PC-9 (cell line): ENCODE results near the gene CFAP92. TPM values are rescaled to one million over a fixed set of nuclear protein-coding genes. Genes with fewer than 3 reads are reported as not detected.

Experiments
- BruUV-seq: library from RNA; stranded (reverse); fragments of 400-500 nt; replicated peaks from 2 replicates; lab custom pipeline; 2021; lab: Mats Ljungman, UMichigan
- CTCF ChIA-PET: fragments of 300-600 bp; sonication (Branson Sonifier 250); formaldehyde crosslinking; loops from one replicate; lab custom pipeline; 2022; ENCODE audit warnings: antibody characterized with exemption; lab: Charles Lee
- POLR2A ChIA-PET: fragments of 300-600 bp; sonication (Branson Sonifier 250); formaldehyde crosslinking; loops from one replicate; lab custom pipeline; 2022; ENCODE audit warnings: antibody characterized with exemption; ENCODE audit not compliant: unreplicated experiment; lab: Charles Lee
- DNase-seq, 2 experiments: peaks; one replicate each; pipeline versions ENCODE4 v3.0.0 to v3.0.0-alpha.2; 2015 to 2022; ENCODE audit warnings: mixed read lengths in 1 of 2
- H2AFZ ChIP-seq: fragments of 200-600 bp; sonication (generic); 2 replicates; pipeline ENCODE4 v1.8.1; 2017; ENCODE audit warnings: antibody characterized with exemption
- H3F3A ChIP-seq: fragments of 200-600 bp; sonication (generic); 2 replicates; pipeline ENCODE4 v1.8.1; 2017; ENCODE audit warnings: antibody characterized with exemption, mild to moderate bottlenecking, low read depth; ENCODE audit not compliant: insufficient read depth
- H3K27ac ChIP-seq: fragments of 200-600 bp; sonication (generic); 2 replicates; pipeline ENCODE4 v1.6.1; 2016; ENCODE audit warnings: mixed run types
- H3K27me3 ChIP-seq: fragments of 200-600 bp; sonication (generic); 2 replicates; pipeline ENCODE4 v1.6.1; 2016; ENCODE audit warnings: low read depth, mixed run types; ENCODE audit not compliant: insufficient read depth
- H3K36me3 ChIP-seq: fragments of 200-600 bp; sonication (generic); 2 replicates; pipeline ENCODE4 v1.6.1; 2016; ENCODE audit warnings: low read depth, mixed run types
- H3K4me1 ChIP-seq: fragments of 200-600 bp; sonication (generic); replicated peaks from 2 replicates; pipeline ENCODE4 v1.6.1; 2016; ENCODE audit warnings: mixed run types; ENCODE audit not compliant: insufficient read depth
- H3K4me2 ChIP-seq: fragments of 200-600 bp; sonication (generic); 2 replicates; pipeline ENCODE4 v1.6.1; 2017; ENCODE audit warnings: mixed run types
- H3K4me3 ChIP-seq: fragments of 200-600 bp; sonication (generic); 2 replicates; pipeline ENCODE4 v1.6.1; 2016; ENCODE audit warnings: mixed run types
- H3K79me2 ChIP-seq: fragments of 200-600 bp; sonication (generic); 2 replicates; pipeline ENCODE4 v1.6.1; 2017; ENCODE audit warnings: low read depth, mixed run types
- H3K9me2 ChIP-seq: fragments of 200-600 bp; sonication (generic); 2 replicates; pipeline ENCODE4 v1.8.1; 2017; ENCODE audit warnings: mild to moderate bottlenecking; ENCODE audit not compliant: insufficient read depth
- H3K9me3 ChIP-seq: fragments of 200-600 bp; sonication (generic); 2 replicates; pipeline ENCODE4 v1.8.1; 2016; ENCODE audit warnings: low read depth; ENCODE audit not compliant: insufficient read depth
- H4K20me1 ChIP-seq: fragments of 200-600 bp; sonication (generic); 2 replicates; pipeline ENCODE4 v1.8.1; 2017; ENCODE audit not compliant: insufficient read depth
- EZH2 ChIP-seq: fragments of 200-600 bp; sonication (generic); IDR thresholded peaks from 2 replicates; pipeline ENCODE4 v1.8.0; 2017; ENCODE audit warnings: antibody characterized with exemption, low read depth
- intact Hi-C: fragments of 100-400 bp; cut with micrococcal nuclease; formaldehyde crosslinking; loops from one replicate; pipeline ENCODE4 v1.10.0; 2022; ENCODE audit not compliant: unreplicated experiment
- total RNA-seq: library from RNA; stranded (reverse); gene quantifications from 2 replicates; pipeline ENCODE4 v1.2.3, GENCODE V29; 2021
- TF ChIP-seq, protein P1 (sequence below): fragments of 200-600 bp; sonication (generic); conservative IDR thresholded peaks from 2 replicates; pipeline ENCODE4 v1.6.1; 2017; ENCODE audit warnings: mixed run types, antibody characterized with exemption, mild to moderate bottlenecking, moderate library complexity

The CFAP92 gene
- total RNA-seq, 1 experiment from 2014 or later, result 4.3 TPM

DNA sequence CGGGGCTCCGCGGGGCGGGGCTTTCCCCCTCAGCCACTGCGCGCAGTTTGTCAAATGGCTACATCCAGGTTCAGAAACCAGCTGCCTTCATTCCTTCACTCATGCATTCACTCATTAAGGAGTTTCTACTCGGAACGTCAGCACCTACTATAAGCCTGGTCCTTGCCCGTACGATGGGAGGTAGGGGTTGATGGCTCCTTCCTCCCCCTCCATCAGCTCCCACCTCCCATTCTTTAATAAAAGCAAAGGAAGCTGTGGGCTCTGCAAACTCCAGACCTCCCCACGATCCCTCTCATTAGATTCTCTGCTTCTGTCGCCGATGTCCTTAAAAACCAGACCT is 267 bp upstream of the CFAP92 start:
- H3K4me1 ChIP-seq, result 0 out of 2 replicates have a peak, but pooled peaks cover 7% of the 10 kb centered on the region
- no peak for DNase-seq
- CTCF ChIA-PET, result interaction anchor here (0.6 to 1.5 kb wide), 4 partner anchors 22 to 245 kb away, joined by 3 to 5 read pairs (median 4); no protein-coding TSS in a partner anchor
- peak overlapping the region; percentile 49; the same call in 1 of the 2 replicates for H3K4me3 ChIP-seq
- TF ChIP-seq EZH2, result no peak
- TF ChIP-seq, protein P1, sequence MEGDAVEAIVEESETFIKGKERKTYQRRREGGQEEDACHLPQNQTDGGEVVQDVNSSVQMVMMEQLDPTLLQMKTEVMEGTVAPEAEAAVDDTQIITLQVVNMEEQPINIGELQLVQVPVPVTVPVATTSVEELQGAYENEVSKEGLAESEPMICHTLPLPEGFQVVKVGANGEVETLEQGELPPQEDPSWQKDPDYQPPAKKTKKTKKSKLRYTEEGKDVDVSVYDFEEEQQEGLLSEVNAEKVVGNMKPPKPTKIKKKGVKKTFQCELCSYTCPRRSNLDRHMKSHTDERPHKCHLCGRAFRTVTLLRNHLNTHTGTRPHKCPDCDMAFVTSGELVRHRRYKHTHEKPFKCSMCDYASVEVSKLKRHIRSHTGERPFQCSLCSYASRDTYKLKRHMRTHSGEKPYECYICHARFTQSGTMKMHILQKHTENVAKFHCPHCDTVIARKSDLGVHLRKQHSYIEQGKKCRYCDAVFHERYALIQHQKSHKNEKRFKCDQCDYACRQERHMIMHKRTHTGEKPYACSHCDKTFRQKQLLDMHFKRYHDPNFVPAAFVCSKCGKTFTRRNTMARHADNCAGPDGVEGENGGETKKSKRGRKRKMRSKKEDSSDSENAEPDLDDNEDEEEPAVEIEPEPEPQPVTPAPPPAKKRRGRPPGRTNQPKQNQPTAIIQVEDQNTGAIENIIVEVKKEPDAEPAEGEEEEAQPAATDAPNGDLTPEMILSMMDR, result no peak
- no peaks in the 10 kb centered on the region for H3K79me2 ChIP-seq
- H3K9me3 ChIP-seq, result no peaks in the 10 kb centered on the region
- peaks cover 26% of the 10 kb centered on the region; the same call in 1 of the 2 replicates for H3K27me3 ChIP-seq
- H4K20me1 ChIP-seq, result no peaks in the 10 kb centered on the region; the same call in 1 of the 2 replicates
- no peaks in the 10 kb centered on the region for H3K9me2 ChIP-seq
- no peak overlapping the region for H2AFZ ChIP-seq
- no peak overlapping the region for H3K27ac ChIP-seq
- no peaks in the 10 kb centered on the region for H3F3A ChIP-seq
- BruUV-seq, result no TSS peak
- no peaks in the 10 kb centered on the region for H3K36me3 ChIP-seq
- POLR2A ChIA-PET, result interaction anchor here (0.6 to 0.7 kb wide), 6 partner anchors 22 to 469 kb away, joined by 3 to 7 read pairs (median 3); no protein-coding TSS in a partner anchor
- intact Hi-C loops, result no loop called here
- peak overlapping the region; percentile 69 for H3K4me2 ChIP-seq

DNA sequence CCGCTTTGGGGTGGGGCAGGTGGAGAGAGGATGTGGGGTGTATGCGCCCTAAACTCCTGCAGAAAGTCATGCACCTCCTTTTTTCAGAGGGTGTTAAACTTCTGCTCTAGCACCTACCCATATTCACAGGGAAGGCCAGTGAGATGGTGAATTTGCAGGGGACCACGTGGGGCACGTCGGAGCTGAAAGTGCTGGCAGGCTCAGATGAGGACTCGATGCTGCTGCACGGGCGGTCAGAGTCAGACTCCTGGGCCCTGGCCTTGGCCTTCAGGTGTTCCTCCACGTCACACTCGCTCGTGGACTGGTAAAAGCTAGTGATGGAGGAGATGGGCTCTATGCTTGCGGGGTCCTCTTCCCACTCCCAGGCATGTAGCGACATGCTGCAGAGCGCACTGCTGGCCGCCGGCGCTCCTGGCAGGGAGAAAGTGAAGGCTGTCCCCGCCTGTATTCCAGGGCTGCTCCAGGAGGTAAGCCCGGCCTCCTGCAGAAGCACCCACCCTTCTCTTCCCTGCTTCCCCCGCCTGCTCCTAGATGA is 883 bp downstream of the CFAP92 start:
- Histone ChIP-seq H3K9me2 (no peaks in the 10 kb centered on the region), H3K4me1 (0 out of 2 replicates have a peak, but pooled peaks cover 7% of the 10 kb centered on the region), H3K4me2 (no peak overlapping the region), H4K20me1 (no peaks in the 10 kb centered on the region; the same call in 1 of the 2 replicates), H3K9me3 (no peaks in the 10 kb centered on the region), H3K79me2 (no peaks in the 10 kb centered on the region), H3K4me3 (no peak overlapping the region), H3K36me3 (no peaks in the 10 kb centered on the region), H3F3A (no peaks in the 10 kb centered on the region), H2AFZ (no peak overlapping the region), H3K27me3 (peaks cover 19% of the 10 kb centered on the region; the same call in 1 of the 2 replicates), H3K27ac (no peak overlapping the region)
- ChIA-PET POLR2A (interaction anchor here (0.6 kb wide), 1 partner anchor 37 kb away, joined by 3 read pairs; no protein-coding TSS in a partner anchor), CTCF (interaction anchor here (0.5 to 0.8 kb wide), 2 partner anchors 14 to 193 kb away, joined by 3 to 6 read pairs; no protein-coding TSS in a partner anchor)
- DNase-seq, result no peak
- intact Hi-C loops, result no loop called here
- BruUV-seq, result no TSS peak
- TF ChIP-seq EZH2, result no peak
- TF ChIP-seq, protein P1, result no peak

DNA sequence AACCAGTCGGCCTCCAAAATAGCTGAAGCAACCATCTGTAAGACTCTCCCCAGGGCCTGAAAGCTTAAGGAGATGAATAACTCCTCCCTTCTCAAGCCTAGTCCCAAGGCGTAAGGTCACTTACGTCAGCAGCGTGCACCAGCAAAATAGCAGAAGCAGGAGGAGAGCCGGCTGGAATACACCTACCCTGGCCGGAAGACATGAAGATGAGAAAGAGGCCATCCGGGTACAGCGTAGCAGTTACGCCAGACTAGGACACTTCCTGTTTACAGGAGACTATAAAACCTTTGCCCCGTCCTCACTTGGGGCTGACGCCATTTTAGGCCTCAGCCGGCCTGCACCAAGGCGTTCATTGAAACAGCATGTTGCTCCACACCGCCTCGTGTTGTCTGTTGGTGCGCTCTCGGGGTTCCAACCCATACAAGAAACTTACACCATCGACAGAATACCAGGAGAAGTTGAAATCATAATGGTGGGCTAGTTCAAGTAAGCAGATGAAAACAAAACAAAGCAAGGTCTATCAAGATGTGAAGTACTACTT is 2.5 kb downstream of the CFAP92 start:
- no peaks in the 10 kb centered on the region for H3F3A ChIP-seq
- no peaks in the 10 kb centered on the region for H4K20me1 ChIP-seq
- no peak overlapping the region for H3K4me2 ChIP-seq
- H3K4me3 ChIP-seq, result no peak overlapping the region
- H3K27me3 ChIP-seq, result peaks cover 13% of the 10 kb centered on the region; the same call in 1 of the 2 replicates
- intact Hi-C loops, result no loop called here
- H3K9me2 ChIP-seq, result no peaks in the 10 kb centered on the region
- no peak for DNase-seq
- no peak overlapping the region for H3K27ac ChIP-seq
- no peak overlapping the region for H2AFZ ChIP-seq
- BruUV-seq, result no TSS peak
- ChIA-PET POLR2A (no interaction called here), CTCF (interaction anchor here (0.6 kb wide), 1 partner anchor 414 kb away, joined by 5 read pairs; no protein-coding TSS in a partner anchor)
- no peaks in the 10 kb centered on the region for H3K36me3 ChIP-seq
- H3K4me1 ChIP-seq, result 0 out of 2 replicates have a peak, but pooled peaks cover 7% of the 10 kb centered on the region
- H3K79me2 ChIP-seq, result no peaks in the 10 kb centered on the region
- TF ChIP-seq EZH2, result no peak
- TF ChIP-seq, protein P1, result no peak
- no peaks in the 10 kb centered on the region for H3K9me3 ChIP-seq
